GM18499 (cell line): ENCODE measurements around the gene ARRDC3.

Experiments used
- ATAC-seq: cut with Tn5 transposase; IDR thresholded peaks from one replicate; pipeline ENCODE4 v1.9.1; 2021; ENCODE audit warnings: moderate number of reproducible peaks; ENCODE audit not compliant: insufficient read depth, unreplicated experiment

ARRDC3 gene

DNA sequence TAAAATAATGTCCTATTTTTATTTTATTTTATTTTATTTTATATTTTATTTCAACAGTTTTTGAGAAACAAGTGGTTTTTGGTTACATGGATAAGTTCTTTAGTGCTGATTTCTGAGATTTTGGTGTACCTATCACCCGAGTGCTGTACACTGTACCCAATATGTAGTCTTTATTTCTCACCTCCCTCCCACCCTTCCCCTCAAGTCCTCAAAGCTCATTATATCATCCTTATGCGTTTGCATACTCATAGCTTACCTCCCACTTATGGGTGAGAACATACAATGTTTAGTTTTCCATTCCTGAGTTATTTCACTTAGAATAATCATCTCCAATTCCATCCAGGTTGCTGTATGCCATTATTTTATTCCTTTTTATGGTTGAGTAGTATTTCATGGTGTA lies 63.5 kb downstream of the ARRDC3 start:
- no peak for ATAC-seq

- ATAC-seq, result no peak
Observed at GRCh38 chr5:91318724-91319123, 64.4 kb downstream of the ARRDC3 start.
